B cell (primary cell): ENCODE measurements around the gene ACTBL2. TPM values are rescaled to one million over a fixed set of nuclear protein-coding genes. Genes with fewer than 3 reads are reported as not detected.

Experiments used
- ATAC-seq: fragments of 200-7000 bp; cut with Tn5 transposase; one replicate; pipeline ENCODE4 v1.10.0; 2021; ENCODE audit warnings: low read depth, mild to moderate bottlenecking, moderate number of reproducible peaks, moderate library complexity
- CTCF ChIA-PET: fragments of 350-600 bp; sonication (Branson Sonifier 250); formaldehyde crosslinking; loops from one replicate; lab custom pipeline; 2021; ENCODE audit warnings: antibody characterized with exemption, inconsistent platforms; lab: Charles Lee
- POLR2A ChIA-PET: fragments of 350-600 bp; sonication (Branson Sonifier 250); formaldehyde crosslinking; loops from one replicate; lab custom pipeline; 2021; ENCODE audit warnings: antibody characterized with exemption; lab: Charles Lee
- DNase-seq: peaks from one replicate; pipeline ENCODE4 v3.0.0; 2013
- H2AFZ ChIP-seq: 2 replicates; pipeline ENCODE4 v1.6.1; 2012; ENCODE audit warnings: mild to moderate bottlenecking, low read depth, low read length; ENCODE audit not compliant: insufficient read depth, poor library complexity, severe bottlenecking
- H3K27ac ChIP-seq, 2 donors: 1 replicate in 1 of 2; 2 replicates in 1 of 2; pipeline ENCODE4 v1.5.1; 2012 to 2013; ENCODE audit warnings: low read length in 2 of 2, mild to moderate bottlenecking in 2 of 2, moderate library complexity in 1 of 2
- H3K27me3 ChIP-seq, 4 experiments: fragments of 200-600 bp in 1 of 4; sonication (generic) in 1 of 4; replicated peaks in 1 of 4; 1 replicate in 2 of 4; 2 replicates in 2 of 4; pipeline versions ENCODE4 v1.6.1 to v1.7.0; 2013 to 2016; ENCODE audit warnings: low read length in 3 of 4, mild to moderate bottlenecking in 2 of 4, mixed read lengths in 1 of 4, moderate library complexity in 1 of 4; ENCODE audit not compliant: insufficient read depth in 4 of 4, control insufficient read depth in 3 of 4; ENCODE audit errors: control extremely low read depth in 1 of 4
- H3K36me3 ChIP-seq, 2 experiments: replicated peaks in 1 of 2; 1 replicate in 1 of 2; 2 replicates in 1 of 2; pipeline versions ENCODE4 v1.6.1 to v1.7.1; 2013; ENCODE audit warnings: low read length in 1 of 2; ENCODE audit not compliant: insufficient read depth in 2 of 2, control insufficient read depth in 1 of 2; ENCODE audit errors: control extremely low read depth in 1 of 2, extremely low read depth in 1 of 2
- H3K4me1 ChIP-seq, 2 donors: fragments of 200-600 bp in 1 of 2; sonication (generic) in 1 of 2; 1 replicate in 1 of 2; 2 replicates in 1 of 2; pipeline versions ENCODE4 v1.5.1 to v1.6.1; 2013 to 2017; ENCODE audit warnings: low read length in 2 of 2; ENCODE audit not compliant: control insufficient read depth in 2 of 2, insufficient read depth in 2 of 2
- H3K4me2 ChIP-seq: replicated peaks from 2 replicates; pipeline ENCODE3; 2012; ENCODE audit warnings: mild to moderate bottlenecking, low read depth, low read length; ENCODE audit not compliant: poor library complexity, severe bottlenecking
- H3K4me3 ChIP-seq, 5 experiments: fragments of 200-600 bp in 1 of 5; sonication (generic) in 1 of 5; 1 replicate in 3 of 5; 2 replicates in 2 of 5; pipeline versions ENCODE4 v1.5.1 to v1.7.0; 2011 to 2016; ENCODE audit warnings: low read length in 4 of 5, mild to moderate bottlenecking in 4 of 5, low read depth in 2 of 5, control low read depth in 1 of 5, moderate library complexity in 1 of 5; ENCODE audit not compliant: insufficient read depth in 1 of 5; ENCODE audit errors: control extremely low read depth in 1 of 5, extremely low read depth in 1 of 5
- H3K79me2 ChIP-seq: fragments of 200-600 bp; sonication (generic); one replicate; pipeline ENCODE4 v1.6.0; 2016; ENCODE audit warnings: low read length; ENCODE audit not compliant: control insufficient read depth, insufficient read depth
- H3K9ac ChIP-seq: fragments of 200-600 bp; sonication (generic); 2 replicates; pipeline ENCODE4 v1.6.1; 2017; ENCODE audit warnings: mild to moderate bottlenecking, low read length, moderate library complexity
- H3K9me3 ChIP-seq, 3 donors: one replicate each; pipeline versions ENCODE4 v1.6.1 to v1.7.1; 2013; ENCODE audit warnings: low read length in 2 of 3; ENCODE audit not compliant: control insufficient read depth in 2 of 3, insufficient read depth in 1 of 3; ENCODE audit errors: control extremely low read depth in 1 of 3
- H4K20me1 ChIP-seq: 2 replicates; pipeline ENCODE4 v1.6.0; 2012; ENCODE audit warnings: mild to moderate bottlenecking, low read length; ENCODE audit not compliant: insufficient read depth, control insufficient read depth, poor library complexity, severe bottlenecking
- H3K27ac Mint-ChIP-seq: one replicate; pipeline ENCODE4 v1.8.0; 2021; ENCODE audit warnings: mixed read lengths
- H3K27me3 Mint-ChIP-seq: one replicate; pipeline ENCODE4 v1.8.0; 2021; ENCODE audit warnings: mixed read lengths
- H3K4me1 Mint-ChIP-seq: one replicate; pipeline ENCODE4 v1.8.0; 2021; ENCODE audit warnings: mixed read lengths
- H3K4me3 Mint-ChIP-seq: one replicate; pipeline ENCODE4 v1.8.0; 2021; ENCODE audit warnings: mixed read lengths
- H3K9me3 Mint-ChIP-seq: one replicate; pipeline ENCODE4 v1.8.0; 2022; ENCODE audit warnings: mixed read lengths; ENCODE audit not compliant: insufficient read depth
- EZH2 ChIP-seq: IDR thresholded peaks from 2 replicates; pipeline ENCODE4 v1.6.1; 2012; ENCODE audit warnings: borderline replicate concordance, low read depth, mild to moderate bottlenecking, moderate library complexity, low read length; ENCODE audit not compliant: insufficient read depth, poor library complexity, severe bottlenecking
- WGBS: methylation state at CpG from one replicate; pipeline ENCODE4 v1.1.5; 2013; ENCODE audit warnings: missing lambda C conversion rate; ENCODE audit not compliant: insufficient coverage; 5-methylcytosine and 5-hydroxymethylcytosine counted together
- intact Hi-C: fragments of 100-400 bp; cut with micrococcal nuclease; formaldehyde crosslinking; loops from one replicate; pipeline ENCODE4 v1.10.0; 2022
- polyA plus RNA-seq: library from polyadenylated mRNA; depleted of rRNA; stranded (reverse); fragments of >200 nt; gene quantifications from 2 replicates; pipeline ENCODE4 v1.2.3, GENCODE V29; 2012
- total RNA-seq, 2 donors: library from RNA; stranded (reverse); fragments of 120-200 nt in 1 of 2; gene quantifications; 1 replicate in 1 of 2; 2 replicates in 1 of 2; pipeline versions ENCODE4 v1.2.3 to v1.2.4, GENCODE V29; 2013 to 2022
- TF ChIP-seq, protein P1 (sequence below): fragments of 200-600 bp; IDR thresholded peaks from one replicate; pipeline ENCODE4 v1.8.0; 2022; ENCODE audit warnings: antibody characterized with exemption, mild to moderate bottlenecking

Gene ACTBL2
- total and polyA plus RNA-seq, 2 donors (not counting 1 experiment from before 2014, with no cell fraction given) = not detected

DNA sequence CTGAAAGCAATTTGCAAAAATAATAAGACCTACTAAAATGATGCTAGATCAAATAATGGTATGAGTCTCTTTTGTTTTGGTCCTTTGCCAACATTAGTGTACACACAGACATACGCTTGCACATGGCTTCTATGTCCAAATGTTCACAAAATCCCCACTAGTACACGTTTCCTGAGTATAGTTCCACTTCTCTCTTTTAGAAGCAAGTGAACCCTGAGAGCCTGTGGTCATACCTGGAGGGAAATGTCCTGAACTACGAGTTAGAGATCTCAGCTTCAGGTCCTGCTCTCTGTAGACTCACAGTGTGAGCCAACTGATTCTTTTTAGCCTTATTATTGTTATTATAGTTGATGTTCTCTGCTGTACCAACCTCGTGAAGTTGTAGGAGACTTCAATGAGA is 47.3 kb upstream of the ACTBL2 start:
- intact Hi-C loops = no loop called here
- Mint-ChIP-seq H3K27ac (no peak overlapping the region), H3K9me3 (no peaks in the 10 kb centered on the region), H3K4me3 (no peak overlapping the region), H3K27me3 (peaks cover 3% of the 10 kb centered on the region), H3K4me1 (no peaks in the 10 kb centered on the region)
- Histone ChIP-seq H2AFZ (no peak overlapping the region), H4K20me1 (no peaks in the 10 kb centered on the region), H3K9me3 (no peaks in the 10 kb centered on the region), H3K79me2 (no peaks in the 10 kb centered on the region), H3K4me2 (no peak overlapping the region), H3K36me3 (no peaks in the 10 kb centered on the region), H3K4me1 (no peaks in the 10 kb centered on the region), H3K27me3 (no peaks in the 10 kb centered on the region), H3K4me3 (no peak overlapping the region), H3K9ac (no peak overlapping the region), H3K27ac (no peak overlapping the region)
- no peak for DNase-seq
- 63% methylated on average over 2 of the region's 4 CpGs for WGBS
- no peak for ATAC-seq
- no peak for TF ChIP-seq EZH2
- TF ChIP-seq, protein P1, sequence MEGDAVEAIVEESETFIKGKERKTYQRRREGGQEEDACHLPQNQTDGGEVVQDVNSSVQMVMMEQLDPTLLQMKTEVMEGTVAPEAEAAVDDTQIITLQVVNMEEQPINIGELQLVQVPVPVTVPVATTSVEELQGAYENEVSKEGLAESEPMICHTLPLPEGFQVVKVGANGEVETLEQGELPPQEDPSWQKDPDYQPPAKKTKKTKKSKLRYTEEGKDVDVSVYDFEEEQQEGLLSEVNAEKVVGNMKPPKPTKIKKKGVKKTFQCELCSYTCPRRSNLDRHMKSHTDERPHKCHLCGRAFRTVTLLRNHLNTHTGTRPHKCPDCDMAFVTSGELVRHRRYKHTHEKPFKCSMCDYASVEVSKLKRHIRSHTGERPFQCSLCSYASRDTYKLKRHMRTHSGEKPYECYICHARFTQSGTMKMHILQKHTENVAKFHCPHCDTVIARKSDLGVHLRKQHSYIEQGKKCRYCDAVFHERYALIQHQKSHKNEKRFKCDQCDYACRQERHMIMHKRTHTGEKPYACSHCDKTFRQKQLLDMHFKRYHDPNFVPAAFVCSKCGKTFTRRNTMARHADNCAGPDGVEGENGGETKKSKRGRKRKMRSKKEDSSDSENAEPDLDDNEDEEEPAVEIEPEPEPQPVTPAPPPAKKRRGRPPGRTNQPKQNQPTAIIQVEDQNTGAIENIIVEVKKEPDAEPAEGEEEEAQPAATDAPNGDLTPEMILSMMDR = no peak
- ChIA-PET POLR2A (no interaction called here), CTCF (no interaction called here)

GRCh38 chr5:57527870-57528269 is 45.3 kb upstream of the ACTBL2 start:
- WGBS = 80% methylated on average over 1 of the region's 4 CpGs
- H3K27ac ChIP-seq = no peak overlapping the region
- ChIA-PET CTCF (no interaction called here), POLR2A (no interaction called here)
- no peaks in the 10 kb centered on the region for H3K79me2 ChIP-seq
- ATAC-seq = no peak
- H3K4me1 Mint-ChIP-seq = no peaks in the 10 kb centered on the region
- peaks cover 3% of the 10 kb centered on the region for H3K27me3 Mint-ChIP-seq
- H3K4me3 ChIP-seq = no peak overlapping the region
- no peak for DNase-seq
- H3K36me3 ChIP-seq = no peaks in the 10 kb centered on the region
- no peak overlapping the region for H2AFZ ChIP-seq
- no peak overlapping the region for H3K4me2 ChIP-seq
- intact Hi-C loops = no loop called here
- no peak overlapping the region for H3K4me3 Mint-ChIP-seq
- TF ChIP-seq, protein P1 = no peak
- TF ChIP-seq EZH2 = no peak
- H4K20me1 ChIP-seq = no peaks in the 10 kb centered on the region
- no peak overlapping the region for H3K9ac ChIP-seq
- no peaks in the 10 kb centered on the region for H3K27me3 ChIP-seq
- H3K27ac Mint-ChIP-seq = no peak overlapping the region
- no peaks in the 10 kb centered on the region for H3K4me1 ChIP-seq
- H3K9me3 Mint-ChIP-seq = peaks cover 2% of the 10 kb centered on the region
- no peaks in the 10 kb centered on the region for H3K9me3 ChIP-seq
